Activated T-helper 1 cell treated with anti-CD3 and anti-CD28 coated beads, Interleukin-2, amount 50 U/mL, for 16 hours (primary cell): Measurements from ENCODE around the gene SELE.
"Not testable (repeated sequence)": the region's sequence is repeated elsewhere in the genome, so short reads cannot be mapped to it uniquely, and the experiment has no call there.

Experiments
- DNase-seq, 2 donors: peaks; one replicate each; pipeline ENCODE4 v3.0.0-alpha.2; 2020; ENCODE audit warnings: low read depth in 1 of 2, low spot score in 1 of 2

SELE gene

DNA sequence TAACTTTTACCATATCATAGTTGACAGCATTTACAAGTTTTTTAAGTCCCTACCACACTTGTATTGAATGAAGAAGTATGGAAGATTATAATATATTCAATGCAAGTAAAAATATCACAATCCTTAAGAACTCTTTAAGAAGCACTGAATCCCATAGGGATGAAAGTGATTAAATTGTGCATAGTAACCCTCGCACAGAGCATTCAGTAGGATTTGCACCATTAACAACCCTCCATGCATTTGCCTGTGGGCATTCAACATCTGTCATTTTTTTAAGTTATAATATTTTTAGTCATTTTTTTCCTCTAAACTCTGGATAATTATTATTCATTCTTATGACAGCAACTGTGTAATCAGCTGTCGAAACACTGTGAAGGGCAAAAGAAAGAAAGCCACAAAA is 10.1 kb downstream of the SELE start:
- DNase-seq: no peak

DNA sequence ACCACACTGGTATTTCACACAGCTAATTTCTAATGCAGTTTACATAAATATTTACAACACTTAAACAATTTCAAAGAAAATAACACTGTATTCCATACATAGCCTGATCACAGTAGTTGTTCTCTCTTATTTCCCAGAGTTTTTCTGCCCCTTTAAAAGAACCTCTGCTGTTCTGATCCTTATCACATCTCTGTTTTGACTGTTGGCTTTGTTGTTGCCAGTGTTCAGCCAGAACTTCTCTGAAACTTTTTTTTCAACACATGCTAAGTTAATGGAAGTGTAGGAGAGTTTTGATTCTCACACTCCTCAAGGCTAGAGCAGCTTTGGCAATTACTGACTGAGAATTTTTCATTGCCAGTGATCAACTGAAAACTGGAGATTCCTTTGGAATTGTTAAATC is 11.1 kb downstream of the SELE start:
- DNase-seq: no peak

DNA sequence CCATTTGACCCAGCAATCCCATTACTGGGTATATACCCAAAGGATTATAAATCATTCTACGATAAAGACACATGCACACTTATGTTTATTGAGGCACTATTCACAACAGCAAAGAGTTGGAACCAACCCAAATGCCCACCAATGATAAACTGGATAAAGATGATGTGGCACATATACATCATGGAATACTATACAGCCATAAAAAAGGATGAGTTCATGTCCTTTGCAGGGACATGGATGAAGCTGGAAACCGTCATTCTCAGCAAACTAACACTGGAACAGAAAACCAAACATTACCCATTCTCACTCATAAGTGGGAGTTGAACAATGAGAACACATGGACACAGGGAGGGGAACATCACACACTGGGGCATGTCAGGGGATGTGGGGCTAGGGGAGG is 18.8 kb downstream of the SELE start:
- DNase-seq: not testable (repeated sequence)

DNA sequence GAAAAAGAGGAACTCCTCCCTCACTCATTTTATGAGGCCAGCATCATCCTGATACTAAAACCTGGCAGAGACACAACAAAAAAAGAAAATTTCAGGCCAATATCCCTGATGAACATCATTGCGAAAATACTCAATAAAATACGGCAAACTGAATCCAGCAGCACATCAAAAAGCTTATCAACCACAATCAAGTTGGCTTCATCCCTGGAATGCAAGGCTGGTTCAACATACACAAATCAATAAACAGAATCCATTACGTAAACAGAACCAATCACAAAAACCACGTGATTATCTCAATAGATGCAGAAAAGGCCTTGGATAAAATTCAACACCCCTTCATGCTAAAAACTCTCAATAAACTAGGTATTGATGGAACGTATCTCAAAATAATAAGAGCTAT is 20.8 kb downstream of the SELE start:
- DNase-seq: not testable (repeated sequence)

DNA sequence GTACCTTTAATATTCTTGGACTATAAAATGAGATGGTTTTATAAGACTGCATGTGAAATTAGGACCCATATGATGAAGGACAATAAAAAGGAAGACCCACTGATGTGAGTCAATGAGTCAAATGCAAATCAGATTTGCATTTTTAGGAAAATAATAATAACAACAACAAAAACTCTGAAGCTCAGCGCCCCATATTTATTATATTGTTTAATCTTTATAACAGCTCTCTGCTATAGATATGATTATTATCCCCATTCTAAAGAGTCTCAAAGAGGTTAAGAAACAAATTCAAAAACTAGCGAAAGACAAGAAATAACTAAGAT is 21.6 kb downstream of the SELE start:
- no peak for DNase-seq

DNA sequence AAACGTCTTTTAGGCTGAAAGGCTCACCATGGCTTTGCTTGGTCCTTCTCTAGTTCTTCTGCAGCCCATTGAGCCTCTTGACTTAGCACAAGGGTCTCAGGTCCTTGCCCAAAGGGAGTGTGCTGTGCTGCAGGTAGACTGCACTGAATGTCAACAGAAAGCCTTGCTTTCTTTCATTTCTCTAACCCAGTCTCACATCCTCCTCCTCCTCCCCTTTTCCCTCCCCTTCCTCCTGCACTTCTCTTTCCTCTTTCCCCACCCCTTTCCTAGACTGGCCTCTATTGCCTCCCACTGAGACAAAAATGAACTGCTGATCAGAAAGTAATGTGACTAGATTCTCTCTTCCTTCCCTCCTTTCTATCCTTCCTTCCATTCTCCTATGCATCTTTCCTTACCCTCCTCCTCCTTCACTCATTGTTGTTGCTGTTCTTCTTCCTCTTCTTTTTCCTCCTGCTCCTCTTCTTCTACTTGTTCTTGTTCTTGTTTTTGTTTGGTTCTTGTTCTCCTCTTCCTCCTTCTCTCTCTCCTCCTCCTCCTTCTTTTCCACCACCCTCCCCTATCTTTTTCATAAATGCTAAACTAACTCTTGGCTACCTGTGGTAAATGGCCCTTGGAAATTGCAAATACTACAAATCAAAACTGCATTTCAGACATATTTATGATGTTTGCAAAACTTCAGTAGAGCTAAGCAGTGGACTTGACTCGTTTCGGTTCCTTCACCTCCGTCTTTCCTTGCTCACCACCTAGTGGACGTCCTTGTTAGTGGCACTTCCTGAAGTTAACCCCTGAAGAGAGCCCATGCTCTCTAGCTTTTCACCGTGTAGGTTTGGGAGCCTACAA is 22.2 kb downstream of the SELE start, which contains the start of gene SELL:
SELL (minus strand) TSS at position 152 of the 840 bp plus-strand sequence; CDS start at position 30, 122 bp downstream.
- DNase-seq: peak; percentile 27 to 41

DNA sequence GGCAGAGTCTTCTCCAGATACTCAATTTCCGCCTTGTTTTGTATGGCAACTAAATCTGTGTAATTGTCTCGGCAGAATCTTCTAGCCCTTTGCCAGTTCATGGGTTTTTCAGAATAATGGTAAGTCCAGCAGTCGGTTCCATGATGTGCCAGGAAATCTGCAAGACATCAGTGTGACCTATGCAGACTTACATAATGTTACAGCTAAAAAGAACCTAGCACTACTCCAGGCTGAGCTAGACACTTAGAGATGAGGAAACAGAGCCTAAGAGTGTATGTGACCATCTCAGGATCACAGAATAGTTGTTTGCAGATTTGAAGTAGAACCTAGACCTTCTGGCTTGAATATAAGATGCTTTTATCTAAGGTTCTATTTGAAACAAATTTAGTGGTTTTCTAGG is 25.2 kb downstream of the SELE start:
- no peak for DNase-seq

DNA sequence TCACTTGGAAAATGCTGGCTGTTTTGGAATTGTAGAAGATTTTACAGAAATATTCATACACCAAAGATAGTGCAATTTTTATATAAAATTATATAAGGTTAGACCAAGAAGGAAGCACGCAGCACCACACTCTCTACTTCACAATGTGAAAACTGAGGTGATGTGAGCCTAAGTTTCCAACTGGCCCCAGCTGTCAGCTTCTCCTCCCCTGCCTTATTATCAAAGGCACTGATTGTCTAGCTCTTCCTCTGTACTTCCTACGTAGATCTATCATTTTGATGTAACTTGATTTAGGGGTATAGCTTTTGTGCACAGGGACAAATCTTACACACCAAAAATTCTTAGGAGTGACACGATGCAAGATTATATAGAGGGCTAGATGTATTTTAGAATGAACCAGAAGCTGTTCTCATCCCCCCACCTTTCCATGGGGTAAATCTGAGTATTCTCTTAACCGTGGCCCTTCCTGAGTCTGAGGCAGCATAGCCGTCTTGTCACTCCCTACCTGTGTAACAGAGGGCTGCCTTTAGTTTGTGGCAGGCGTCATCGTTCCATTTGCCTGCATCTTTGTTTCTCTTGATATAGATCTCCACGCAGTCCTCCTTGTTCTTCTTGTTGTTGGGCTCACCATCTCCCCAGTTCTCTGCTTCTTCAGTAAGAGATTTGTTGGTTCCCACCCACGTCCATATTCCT is 25.8 kb downstream of the SELE start:
- DNase-seq: no peak

DNA sequence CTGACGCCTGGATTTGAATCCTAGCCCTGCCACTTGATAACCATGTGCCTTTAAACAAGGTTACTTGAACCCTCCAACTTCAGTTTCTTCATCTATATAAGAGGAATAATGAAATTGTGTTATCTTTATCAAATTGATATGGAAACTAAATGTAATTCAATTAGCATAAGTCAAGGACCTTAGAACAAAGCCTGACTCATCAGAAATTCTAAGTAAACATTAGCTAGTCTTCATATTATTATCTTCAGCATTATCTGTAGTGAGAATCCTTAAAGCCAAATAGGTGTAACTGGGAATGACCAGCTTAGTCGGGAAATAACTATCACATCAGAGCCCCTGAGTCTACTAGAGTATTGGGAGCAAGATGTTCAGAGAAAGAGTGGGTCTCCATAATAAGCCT is 29.1 kb downstream of the SELE start:
- DNase-seq: no peak

DNA sequence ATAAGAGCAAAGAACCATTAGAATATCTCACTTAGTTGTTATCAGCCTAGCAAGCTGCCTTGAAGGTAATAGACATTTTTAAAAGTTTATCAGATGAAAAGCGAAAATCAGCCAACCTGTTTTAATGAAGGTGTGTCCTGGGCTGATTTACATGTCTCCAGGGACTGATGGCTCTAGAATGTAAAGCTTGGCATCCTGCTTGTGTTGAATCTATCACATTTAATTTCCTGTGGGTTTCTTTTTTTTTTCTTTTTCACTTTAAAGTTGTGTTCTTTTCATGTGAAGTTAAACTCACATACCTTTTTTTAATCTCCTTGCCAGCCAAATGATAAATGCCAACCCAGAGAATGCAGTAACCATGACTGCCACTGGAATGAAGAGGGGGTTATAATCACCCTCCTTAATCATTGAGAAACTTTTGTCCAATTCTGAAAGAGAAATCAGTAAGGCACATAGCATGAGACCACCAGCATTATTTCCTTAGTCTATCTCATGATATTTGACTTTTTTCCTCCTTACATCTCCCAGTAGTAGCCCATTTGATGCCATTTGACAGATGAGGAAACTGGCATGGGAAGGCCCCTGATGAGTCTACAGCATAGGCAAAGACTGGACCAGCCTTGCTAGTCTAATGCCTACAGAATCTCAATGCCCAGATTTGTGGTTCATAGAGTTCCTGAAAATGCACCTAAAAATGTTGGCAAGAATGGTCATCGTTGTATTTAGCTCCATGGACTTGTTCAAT is 32.4 kb downstream of the SELE start:
- DNase-seq: no peak

DNA sequence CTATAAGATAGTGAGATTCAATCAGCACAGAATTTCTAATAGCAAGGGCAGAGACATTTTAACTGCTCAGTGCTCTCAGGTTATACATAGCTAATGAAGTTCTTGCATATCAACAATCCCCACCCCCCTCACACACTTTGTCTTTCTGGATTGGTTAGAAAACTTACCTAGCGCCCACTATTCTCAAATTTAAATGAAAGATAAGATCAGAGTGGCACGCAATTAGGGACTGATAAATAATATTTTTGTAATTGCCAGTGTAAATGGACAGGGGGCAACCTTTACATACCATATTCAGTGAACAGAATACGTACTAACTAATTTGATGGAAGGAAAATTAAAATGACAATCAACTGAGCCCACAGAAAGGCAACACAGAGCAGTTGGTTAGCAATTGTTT is 34.2 kb downstream of the SELE start:
- no peak for DNase-seq

DNA sequence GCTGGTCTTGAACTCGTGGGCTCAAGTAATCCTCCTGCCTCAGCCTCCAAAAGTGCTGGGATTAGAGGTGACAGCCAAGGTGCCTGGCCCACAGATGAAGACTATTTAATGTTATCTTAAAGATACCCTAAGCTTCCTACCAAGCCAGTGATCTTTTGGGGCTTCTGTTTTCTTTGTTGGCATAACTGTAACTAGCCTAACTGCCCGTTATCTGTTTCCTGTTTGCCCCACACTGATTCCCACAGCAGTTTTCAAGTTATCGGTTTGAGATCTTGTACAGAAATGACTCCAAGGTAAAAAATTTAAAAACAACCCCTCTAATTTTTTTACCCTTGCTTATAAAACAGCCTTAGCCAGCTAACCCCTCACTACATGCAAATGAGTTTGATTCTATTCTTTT is 34.9 kb downstream of the SELE start:
- no peak for DNase-seq

DNA sequence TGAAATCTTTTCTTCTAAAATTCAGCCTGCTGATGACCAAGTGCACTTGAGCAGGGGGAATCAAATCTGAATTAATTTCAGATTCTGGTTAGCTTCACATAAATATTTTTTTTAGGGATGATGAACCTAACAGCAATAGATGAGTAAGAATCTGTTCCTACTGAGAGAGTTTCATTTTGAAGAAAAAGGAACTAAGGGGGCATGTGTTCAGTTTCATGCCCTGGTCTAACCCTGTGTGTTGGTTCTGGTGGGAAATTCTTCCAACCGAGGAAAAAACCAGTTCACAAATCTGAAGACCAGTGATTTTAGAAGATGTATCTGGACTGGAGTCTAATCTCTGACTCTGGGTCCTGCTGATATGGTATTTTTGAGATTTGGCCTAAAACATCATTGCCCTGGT is 36.1 kb downstream of the SELE start:
- no peak for DNase-seq

DNA sequence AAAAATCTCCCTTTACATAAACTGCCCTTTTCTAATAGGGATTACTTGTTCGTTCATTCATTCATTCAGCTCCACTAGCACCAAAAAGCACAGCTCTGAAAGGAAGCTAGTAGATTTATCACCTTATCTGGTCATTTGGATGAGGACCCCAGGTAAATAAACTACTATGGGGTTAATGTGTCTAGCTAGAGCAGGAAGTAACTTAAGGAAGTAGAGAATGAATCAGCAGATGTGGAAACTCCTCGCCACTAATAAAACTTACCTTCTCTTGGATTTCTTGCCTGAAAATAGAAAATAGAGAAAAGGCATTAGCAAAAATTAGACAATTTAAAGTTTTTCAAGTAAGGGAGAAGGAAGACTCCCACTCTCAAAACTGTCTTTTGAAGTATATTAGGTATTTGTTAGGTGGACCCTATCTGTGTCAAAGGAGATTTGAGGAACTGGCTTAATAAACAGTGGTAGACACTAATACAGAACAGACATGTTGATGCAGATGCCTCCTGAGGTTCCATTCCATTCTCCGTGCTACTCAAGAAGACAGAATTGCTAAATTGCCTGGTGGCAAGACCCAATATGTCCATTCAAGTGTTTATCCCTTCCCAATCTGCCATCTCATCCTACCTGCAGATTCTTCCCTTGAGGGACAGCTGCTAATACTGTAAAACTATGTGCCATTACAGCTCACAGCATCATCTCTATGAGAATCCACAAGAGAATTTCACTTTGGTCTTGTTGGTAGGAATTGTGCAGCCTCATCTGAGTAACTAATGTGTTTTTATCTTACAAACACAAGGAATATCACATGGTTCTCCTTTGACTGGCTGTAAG is 37.4 kb downstream of the SELE start:
- DNase-seq: no peak

DNA sequence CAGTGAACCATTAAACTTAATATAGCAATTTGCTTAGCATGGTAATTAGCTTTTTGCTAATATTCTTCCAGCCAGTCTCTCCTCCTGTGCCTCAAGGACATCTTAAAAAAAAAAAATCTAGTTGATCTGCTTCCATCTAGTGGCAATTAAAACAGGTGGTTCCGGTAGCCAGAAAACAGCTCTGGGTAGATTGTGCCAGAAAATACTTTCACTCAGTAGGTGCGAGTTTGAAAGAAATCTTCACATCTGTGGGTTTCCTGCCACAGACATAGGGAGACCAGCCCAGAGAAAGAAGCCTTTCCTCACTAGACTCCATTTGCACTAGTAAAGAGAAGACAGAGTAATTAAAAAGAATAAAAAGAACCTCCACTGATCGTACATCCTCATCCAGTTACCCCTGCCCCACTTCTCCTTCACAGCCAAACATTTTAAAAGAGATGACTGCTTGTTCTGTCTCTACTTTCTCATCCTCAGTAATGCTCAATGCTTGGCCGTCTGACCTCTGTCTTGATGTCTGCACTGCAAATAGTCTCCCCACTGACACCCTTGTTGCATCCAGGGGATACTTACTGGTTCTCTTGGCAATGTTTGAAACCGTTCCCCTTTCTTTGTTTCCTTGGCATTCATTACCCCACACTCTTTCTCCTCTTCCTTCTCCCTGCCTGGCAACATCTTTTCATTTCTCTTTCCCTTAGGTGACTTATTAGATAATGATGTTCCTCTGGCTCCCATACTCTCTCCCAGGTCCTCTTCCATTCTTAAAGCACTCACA is 39.4 kb downstream of the SELE start:
- no peak for DNase-seq

DNA sequence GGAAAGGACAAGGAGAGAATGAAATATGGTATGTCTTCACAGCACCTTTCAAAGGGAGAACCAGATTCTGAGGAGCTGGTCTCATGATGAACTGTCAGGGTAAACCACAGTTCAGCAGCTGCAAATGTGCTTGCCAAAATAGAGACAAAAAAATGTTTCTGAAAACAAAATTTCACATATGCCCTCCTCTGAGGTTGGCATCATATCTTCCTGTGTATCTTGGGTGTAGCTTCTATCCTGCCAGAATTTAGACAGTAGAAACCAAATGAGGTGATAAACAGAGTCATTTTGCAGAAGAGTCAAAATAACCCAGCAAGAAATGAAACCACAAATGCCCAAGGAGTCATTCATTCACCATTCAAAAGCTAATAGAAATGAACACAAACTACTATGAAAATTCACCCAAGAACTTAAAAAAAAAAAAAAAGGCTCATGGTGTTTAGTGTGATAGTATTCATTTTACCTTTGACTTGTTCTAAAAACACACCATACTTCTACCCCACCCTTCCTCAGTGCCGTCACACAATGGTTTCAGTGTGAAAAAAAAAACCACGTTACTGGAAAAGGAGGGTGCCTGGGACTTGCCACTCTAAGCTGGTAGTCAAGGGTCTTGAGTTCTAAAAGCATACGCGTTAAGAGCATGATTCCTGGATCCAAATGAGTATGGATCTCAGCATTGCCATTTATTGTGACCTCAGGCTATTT is 41.0 kb downstream of the SELE start:
- DNase-seq: no peak

DNA sequence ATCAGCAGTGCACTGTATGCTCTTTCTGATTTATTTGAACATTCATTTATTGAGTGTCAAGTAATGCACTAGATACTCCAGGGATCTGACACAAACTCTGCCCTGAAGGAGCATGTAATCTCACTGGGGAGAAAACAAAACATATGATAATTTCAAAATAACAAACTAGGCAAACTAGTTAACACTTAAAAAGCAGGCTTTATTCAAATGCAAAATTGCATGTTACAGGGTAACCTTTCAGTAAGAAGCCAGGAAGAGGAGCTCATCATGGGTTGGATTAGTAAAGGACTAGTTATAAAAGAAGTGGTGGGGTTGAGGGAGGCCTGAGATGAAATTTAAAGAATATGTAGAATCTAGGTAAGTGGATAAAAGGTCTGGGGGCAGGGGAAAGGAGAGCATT is 43.4 kb downstream of the SELE start:
- DNase-seq: no peak

DNA sequence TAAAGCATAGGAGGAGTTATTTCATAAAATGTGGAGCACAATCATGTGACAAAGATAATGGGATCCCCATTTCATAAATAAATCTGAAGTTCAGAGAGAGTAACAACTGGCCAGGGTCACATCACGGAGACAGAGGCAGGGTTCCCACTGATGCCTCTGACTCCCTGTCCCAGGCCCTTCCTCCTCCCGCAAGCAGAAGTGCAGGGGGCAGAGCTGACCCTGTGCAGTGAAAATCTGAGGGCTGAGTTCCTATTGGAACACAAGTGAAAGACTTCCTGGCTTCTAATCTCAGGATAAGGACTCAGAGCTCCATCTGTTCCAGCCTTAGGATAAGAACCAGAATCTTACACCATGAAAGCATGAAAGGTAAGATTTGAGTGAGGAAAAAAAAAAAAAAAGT is 44.5 kb downstream of the SELE start:
- no peak for DNase-seq

DNA sequence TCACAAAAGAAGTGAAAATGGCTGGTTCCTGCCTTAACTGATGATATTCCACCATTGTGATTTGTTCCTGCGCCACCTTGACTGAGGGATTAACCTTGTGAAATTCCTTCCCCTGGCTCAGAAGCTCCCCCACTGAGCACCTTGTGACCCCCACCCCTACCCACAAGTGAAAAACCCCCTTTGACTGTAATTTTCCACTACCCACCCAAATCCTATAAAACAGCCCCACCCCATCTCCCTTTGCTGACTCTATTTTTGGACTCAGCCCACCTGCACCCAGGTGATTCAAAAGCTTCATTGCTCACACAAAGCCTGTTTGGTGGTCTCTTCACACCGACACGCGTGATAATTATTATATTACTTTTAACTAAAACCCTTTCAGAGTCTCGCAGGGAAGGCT is 45.5 kb downstream of the SELE start:
- DNase-seq: not testable (repeated sequence)

DNA sequence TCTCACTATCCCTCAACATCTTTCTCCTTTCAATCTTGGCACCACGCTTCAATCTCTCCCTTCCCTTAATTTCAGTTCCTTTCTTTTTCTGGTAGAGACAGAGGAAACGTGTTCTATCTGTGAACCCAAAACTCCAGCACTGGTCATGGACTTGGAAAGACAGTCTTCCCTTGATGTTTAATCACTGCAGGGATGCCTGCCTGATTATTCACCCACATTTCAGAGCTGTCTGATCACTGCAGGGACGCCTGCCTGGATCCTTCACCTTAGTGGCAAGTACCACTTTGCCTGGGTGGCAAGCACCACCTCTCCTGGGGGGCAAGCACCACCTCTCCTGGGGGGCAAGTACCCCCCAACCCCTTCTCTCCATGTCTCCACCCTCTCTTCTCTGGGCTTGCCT is 50.2 kb downstream of the SELE start:
- DNase-seq: no peak
